Mesenteric fat pad (tissue), 1 donor: Measurements from ENCODE around the gene ACTG2. TPM values are rescaled to one million over a fixed set of nuclear protein-coding genes. Genes with fewer than 3 reads are reported as not detected.
"Not testable (repeated sequence)": the region's sequence is repeated elsewhere in the genome, so short reads cannot be mapped to it uniquely, and the experiment has no call there.

ENCODE experiments used
- DNase-seq: peaks from one replicate; pipeline ENCODE4 v3.0.0-alpha.2; 2020; ENCODE audit warnings: low spot score
- total RNA-seq: library from RNA; stranded (reverse); fragmentation: NEBNext Ultra II Directional; extraction: Animal tissue kit (Norgen Biotek cat#: 25700); gene quantifications from one replicate; pipeline ENCODE4 v1.2.1, GENCODE V29; 2021
- donor health status: DM: yes; HTN: yes; CAD: no.

Gene ACTG2
- total RNA-seq, 1 donor from 2014 or later = 13.2 TPM

GRCh38 chr2:73891276-73891901, 1.4 kb upstream of the ACTG2 start:
- DNase-seq = no peak

GRCh38 chr2:73893764-73894474, 1.1 kb downstream of the ACTG2 start:
- no peak for DNase-seq

- no peak for DNase-seq
These were observed 1.7 kb downstream of the ACTG2 start for GRCh38 chr2:73894475-73894850.

- peak; percentile 59 for DNase-seq
These were observed 2.1 kb downstream of the ACTG2 start for GRCh38 chr2:73894877-73895276.

GRCh38 chr2:73895473-73895872, 2.7 kb downstream of the ACTG2 start:
- DNase-seq = no peak

- DNase-seq = peak; percentile 6
These were observed 3.8 kb downstream of the ACTG2 start for GRCh38 chr2:73896362-73897239.

GRCh38 chr2:73897240-73897583, 4.4 kb downstream of the ACTG2 start:
- no peak for DNase-seq

GRCh38 chr2:73897934-73898333, 5.1 kb downstream of the ACTG2 start:
- DNase-seq = no peak

- DNase-seq = no peak
These were observed 7.1 kb downstream of the ACTG2 start for GRCh38 chr2:73899801-73900336.

GRCh38 chr2:73901143-73901542, 8.3 kb downstream of the ACTG2 start:
- no peak for DNase-seq

GRCh38 chr2:73902284-73902683, 9.5 kb downstream of the ACTG2 start:
- no peak for DNase-seq

- no peak for DNase-seq
These were observed 10.5 kb downstream of the ACTG2 start for GRCh38 chr2:73903313-73903712.

GRCh38 chr2:73903949-73904613, 11.3 kb downstream of the ACTG2 start:
- not testable (repeated sequence) for DNase-seq

GRCh38 chr2:73904952-73905351, 12.1 kb downstream of the ACTG2 start:
- DNase-seq = no peak

GRCh38 chr2:73906847-73907505, 14.2 kb downstream of the ACTG2 start:
- DNase-seq = peak; percentile 62

GRCh38 chr2:73907840-73908452, 15.1 kb downstream of the ACTG2 start:
- peak; percentile 64 for DNase-seq

- DNase-seq = peak; percentile 33
These were observed 16.2 kb downstream of the ACTG2 start for GRCh38 chr2:73908689-73909652.

GRCh38 chr2:73910873-73911547, 18.2 kb downstream of the ACTG2 start:
- DNase-seq = no peak
